Mesothelial cell of epicardium (in vitro differentiated cells): ENCODE measurements around the gene HS6ST3. TPM values are rescaled to one million over a fixed set of nuclear protein-coding genes. Genes with fewer than 3 reads are reported as not detected.

ENCODE experiments used
- DNase-seq, 2 experiments: peaks; one replicate each; pipeline ENCODE4 v3.0.0; 2021; ENCODE audit warnings: low spot score in 2 of 2; ENCODE audit not compliant: unreplicated experiment in 2 of 2
- H3K27ac Mint-ChIP-seq: 2 replicates; pipeline ENCODE4 v1.8.0; 2021; ENCODE audit warnings: mixed read lengths
- H3K27me3 Mint-ChIP-seq: 2 replicates; pipeline ENCODE4 v1.8.0; 2021; ENCODE audit warnings: low read depth, mixed read lengths
- H3K36me3 Mint-ChIP-seq: 2 replicates; pipeline ENCODE4 v1.8.0; 2021; ENCODE audit warnings: mixed read lengths
- H3K4me1 Mint-ChIP-seq: 2 replicates; pipeline ENCODE4 v1.8.0; 2021; ENCODE audit warnings: mixed read lengths
- H3K4me3 Mint-ChIP-seq: 2 replicates; pipeline ENCODE4 v1.8.0; 2021; ENCODE audit warnings: mild to moderate bottlenecking, moderate library complexity, mixed read lengths
- H3K9me3 Mint-ChIP-seq: 2 replicates; pipeline ENCODE4 v1.8.0; 2021; ENCODE audit warnings: mixed read lengths
- total RNA-seq: library from RNA; stranded (reverse); gene quantifications from 3 replicates; pipeline ENCODE4 v1.2.1, GENCODE V29; 2021
- TF ChIP-seq, protein P1 (sequence below): fragments of 200-600 bp; sonication (generic); IDR thresholded peaks from one replicate; pipeline ENCODE4 v1.5.0; 2021; ENCODE audit warnings: antibody characterized with exemption; ENCODE audit not compliant: unreplicated experiment

HS6ST3 gene
- total RNA-seq, 1 donor from 2014 or later: 0.60 TPM

GRCh38 chr13:96475103-96475502, 385.2 kb downstream of the HS6ST3 start:
- Mint-ChIP-seq H3K9me3 (peaks cover 4% of the 10 kb centered on the region), H3K27ac (no peak overlapping the region), H3K36me3 (no peaks in the 10 kb centered on the region), H3K4me3 (no peak overlapping the region), H3K4me1 (no peaks in the 10 kb centered on the region), H3K27me3 (peaks cover 11% of the 10 kb centered on the region)
- TF ChIP-seq, protein P1, sequence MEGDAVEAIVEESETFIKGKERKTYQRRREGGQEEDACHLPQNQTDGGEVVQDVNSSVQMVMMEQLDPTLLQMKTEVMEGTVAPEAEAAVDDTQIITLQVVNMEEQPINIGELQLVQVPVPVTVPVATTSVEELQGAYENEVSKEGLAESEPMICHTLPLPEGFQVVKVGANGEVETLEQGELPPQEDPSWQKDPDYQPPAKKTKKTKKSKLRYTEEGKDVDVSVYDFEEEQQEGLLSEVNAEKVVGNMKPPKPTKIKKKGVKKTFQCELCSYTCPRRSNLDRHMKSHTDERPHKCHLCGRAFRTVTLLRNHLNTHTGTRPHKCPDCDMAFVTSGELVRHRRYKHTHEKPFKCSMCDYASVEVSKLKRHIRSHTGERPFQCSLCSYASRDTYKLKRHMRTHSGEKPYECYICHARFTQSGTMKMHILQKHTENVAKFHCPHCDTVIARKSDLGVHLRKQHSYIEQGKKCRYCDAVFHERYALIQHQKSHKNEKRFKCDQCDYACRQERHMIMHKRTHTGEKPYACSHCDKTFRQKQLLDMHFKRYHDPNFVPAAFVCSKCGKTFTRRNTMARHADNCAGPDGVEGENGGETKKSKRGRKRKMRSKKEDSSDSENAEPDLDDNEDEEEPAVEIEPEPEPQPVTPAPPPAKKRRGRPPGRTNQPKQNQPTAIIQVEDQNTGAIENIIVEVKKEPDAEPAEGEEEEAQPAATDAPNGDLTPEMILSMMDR: no peak
- DNase-seq: no peak

GRCh38 chr13:96481482-96481881, 391.6 kb downstream of the HS6ST3 start:
- Mint-ChIP-seq H3K36me3 (no peaks in the 10 kb centered on the region), H3K27ac (no peak overlapping the region), H3K4me3 (no peak overlapping the region), H3K27me3 (peaks cover 1% of the 10 kb centered on the region), H3K4me1 (no peaks in the 10 kb centered on the region), H3K9me3 (peaks cover 4% of the 10 kb centered on the region)
- DNase-seq: no peak
- TF ChIP-seq, protein P1: no peak

DNA sequence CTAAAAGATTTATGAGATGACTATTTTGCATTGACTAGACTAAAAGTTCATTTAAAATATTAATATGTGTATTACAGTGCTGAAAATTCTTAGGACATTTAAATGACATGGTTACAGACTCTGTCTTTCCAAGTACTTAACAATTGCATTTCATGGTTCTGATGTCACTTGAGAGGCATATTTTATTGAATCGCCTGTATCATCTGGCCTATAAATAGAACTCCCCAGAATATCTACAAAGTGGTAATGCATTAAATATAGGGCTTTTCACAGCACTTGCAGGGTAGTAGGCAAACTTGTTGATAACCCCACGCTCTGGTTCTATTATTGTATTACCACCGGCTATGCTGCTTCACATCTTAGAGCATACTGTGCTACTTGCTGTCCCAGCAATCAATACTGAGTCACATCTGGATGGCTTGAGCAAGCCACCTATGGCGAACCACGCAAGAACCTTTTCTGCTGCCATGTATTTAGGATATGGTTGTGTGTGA, 400.6 kb downstream of the HS6ST3 start:
- Mint-ChIP-seq H3K27ac (no peak overlapping the region), H3K36me3 (no peaks in the 10 kb centered on the region), H3K27me3 (peaks cover 4% of the 10 kb centered on the region), H3K4me1 (no peaks in the 10 kb centered on the region), H3K9me3 (peaks cover 5% of the 10 kb centered on the region), H3K4me3 (no peak overlapping the region)
- DNase-seq: no peak
- TF ChIP-seq, protein P1: no peak

DNA sequence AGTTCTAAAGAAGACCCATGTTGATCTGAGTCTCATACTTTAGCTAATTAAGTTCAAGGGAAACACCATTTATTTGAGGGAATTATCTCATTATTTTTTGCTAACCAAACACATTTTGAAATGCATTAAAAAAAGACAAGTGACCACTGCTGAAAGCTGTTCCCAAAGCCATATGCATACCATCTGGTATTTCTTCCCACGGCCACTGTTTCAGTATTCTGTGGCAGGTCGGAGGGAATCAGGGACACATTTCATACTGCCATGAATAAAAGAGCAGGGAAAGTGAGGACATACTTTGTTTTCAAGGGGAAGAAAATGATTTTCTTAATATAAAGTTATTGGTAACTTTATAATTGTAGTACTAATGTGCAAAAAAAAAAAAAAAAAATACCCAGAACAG, 401.2 kb downstream of the HS6ST3 start:
- TF ChIP-seq, protein P1: no peak
- no peak for DNase-seq
- Mint-ChIP-seq H3K4me1 (no peaks in the 10 kb centered on the region), H3K27ac (no peak overlapping the region), H3K9me3 (peaks cover 5% of the 10 kb centered on the region), H3K36me3 (no peaks in the 10 kb centered on the region), H3K27me3 (peaks cover 4% of the 10 kb centered on the region), H3K4me3 (no peak overlapping the region)

DNA sequence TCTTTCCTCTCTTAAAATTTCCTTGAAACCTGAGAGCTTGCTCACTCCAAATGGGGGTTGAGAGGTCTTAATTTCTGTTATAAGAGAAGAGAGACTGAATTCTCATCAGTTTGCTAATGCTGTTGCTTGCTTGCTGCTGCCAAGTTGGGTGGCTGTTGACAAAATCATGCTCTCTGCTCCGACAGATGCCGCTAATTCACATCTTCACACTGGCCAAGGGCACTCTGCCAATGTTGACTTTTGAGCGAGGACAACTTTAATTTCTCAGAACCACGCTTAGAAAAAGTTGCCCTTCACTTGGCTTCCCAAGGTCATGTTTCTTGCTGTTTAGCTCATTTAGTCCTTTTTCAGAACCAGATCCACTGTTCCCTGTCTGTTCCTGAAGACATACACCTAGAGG, 402.9 kb downstream of the HS6ST3 start:
- H3K27ac Mint-ChIP-seq: no peak overlapping the region
- H3K4me1 Mint-ChIP-seq: no peaks in the 10 kb centered on the region
- TF ChIP-seq, protein P1: no peak

GRCh38 chr13:96499656-96500055, 409.7 kb downstream of the HS6ST3 start:
- TF ChIP-seq, protein P1: no peak
- no peak for DNase-seq
- H3K36me3 Mint-ChIP-seq: no peaks in the 10 kb centered on the region
- H3K9me3 Mint-ChIP-seq: peaks cover 3% of the 10 kb centered on the region
- H3K27ac Mint-ChIP-seq: no peak overlapping the region
- no peak overlapping the region for H3K4me3 Mint-ChIP-seq
- no peaks in the 10 kb centered on the region for H3K27me3 Mint-ChIP-seq
- H3K4me1 Mint-ChIP-seq: no peaks in the 10 kb centered on the region

More for the DNA sequence above, 402.9 kb downstream of the HS6ST3 start:
- Mint-ChIP-seq H3K4me3 (no peak overlapping the region), H3K9me3 (peaks cover 3% of the 10 kb centered on the region), H3K27me3 (peaks cover 4% of the 10 kb centered on the region), H3K36me3 (no peaks in the 10 kb centered on the region)
- no peak for DNase-seq
